Measurements from ENCODE around the gene ANKRD33B.
A peak's percentile ranks its signal among the peaks of the same experiment; 100 is the strongest.

Gene ANKRD33B

GRCh38 chr5:10595672-10596309, 31.9 kb downstream of the ANKRD33B start:
- in situ Hi-C loops (cut with HindIII; ENCODE audit: low pct_ligation_motif_present, low sequenced_read_pairs), result no loop called here
- DNase-seq, result peak; percentile 77
- Histone ChIP-seq H3K27me3 (replicated peaks) (no peaks in the 10 kb centered on the region), H3K36me3 (replicated peaks) (no peaks in the 10 kb centered on the region), H3K27ac (peak overlapping the region; percentile 72), H3K4me3 (ENCODE audit: low read depth, low read length) (peak overlapping the region; percentile 1)
- no peak for TF ChIP-seq CTCF (IDR thresholded peaks at IDR 0.05; ENCODE audit: low read depth, low read length, missing control alignments)

GRCh38 chr5:10596310-10596703, 32.4 kb downstream of the ANKRD33B start:
- H3K36me3 ChIP-seq (replicated peaks), result no peaks in the 10 kb centered on the region
- no peak for TF ChIP-seq CTCF (IDR thresholded peaks at IDR 0.05; ENCODE audit: low read depth, low read length, missing control alignments)
- DNase-seq, result no peak
- H3K27me3 ChIP-seq (replicated peaks), result no peaks in the 10 kb centered on the region
- in situ Hi-C loops (cut with HindIII; ENCODE audit: low pct_ligation_motif_present, low sequenced_read_pairs), result no loop called here
- no peak overlapping the region for H3K4me3 ChIP-seq (ENCODE audit: low read depth, low read length)
- peak overlapping the region; percentile 72 for H3K27ac ChIP-seq

- no peaks in the 10 kb centered on the region for H3K36me3 ChIP-seq (replicated peaks)
- no peaks in the 10 kb centered on the region for H3K27me3 ChIP-seq (replicated peaks)
- H3K27ac ChIP-seq, result no peak overlapping the region
- no peak overlapping the region for H3K4me3 ChIP-seq (ENCODE audit: low read depth, low read length)
- no peak for DNase-seq
- in situ Hi-C loops (cut with HindIII; ENCODE audit: low pct_ligation_motif_present, low sequenced_read_pairs), result no loop called here
- no peak for TF ChIP-seq CTCF (IDR thresholded peaks at IDR 0.05; ENCODE audit: low read depth, low read length, missing control alignments)
Observed at GRCh38 chr5:10596886-10597451, 33.1 kb downstream of the ANKRD33B start.

GRCh38 chr5:10599113-10599512, 35.2 kb downstream of the ANKRD33B start:
- Histone ChIP-seq H3K36me3 (replicated peaks) (no peaks in the 10 kb centered on the region), H3K4me3 (ENCODE audit: low read depth, low read length) (no peak overlapping the region), H3K27me3 (replicated peaks) (no peaks in the 10 kb centered on the region), H3K27ac (no peak overlapping the region)
- in situ Hi-C loops (cut with HindIII; ENCODE audit: low pct_ligation_motif_present, low sequenced_read_pairs), result no loop called here
- TF ChIP-seq CTCF (IDR thresholded peaks at IDR 0.05; ENCODE audit: low read depth, low read length, missing control alignments), result no peak
- no peak for DNase-seq

- peak; percentile 50 for DNase-seq
- Histone ChIP-seq H3K27me3 (replicated peaks) (no peaks in the 10 kb centered on the region), H3K36me3 (replicated peaks) (no peaks in the 10 kb centered on the region), H3K4me3 (ENCODE audit: low read depth, low read length) (no peak overlapping the region), H3K27ac (no peak overlapping the region)
- no peak for TF ChIP-seq CTCF (IDR thresholded peaks at IDR 0.05; ENCODE audit: low read depth, low read length, missing control alignments)
- in situ Hi-C loops (cut with HindIII; ENCODE audit: low pct_ligation_motif_present, low sequenced_read_pairs), result no loop called here
Observed at GRCh38 chr5:10599862-10600284, 36.0 kb downstream of the ANKRD33B start.
